Stimulated activated CD4-positive, alpha-beta T cell treated with anti-CD3 and anti-CD28 coated beads, Interleukin-2, amount 100 ng/mL, for 48 hours (primary cell): ENCODE results near the gene QRFP.
"Not testable (repeated sequence)": the region's sequence is repeated elsewhere in the genome, so short reads cannot be mapped to it uniquely, and the experiment has no call there.

Experiments
- DNase-seq, 2 donors: peaks; one replicate each; pipeline ENCODE4 v3.0.0-alpha.2; 2020

The QRFP gene

GRCh38 chr9:130870491-130871381 is 25.9 kb downstream of the QRFP start:
- no peak for DNase-seq

- no peak for DNase-seq
Observed at GRCh38 chr9:130869250-130869649, 27.4 kb downstream of the QRFP start.

GRCh38 chr9:130868230-130868629 is 28.4 kb downstream of the QRFP start:
- DNase-seq, result no peak

- DNase-seq, result no peak
Observed at GRCh38 chr9:130867556-130867955, 29.1 kb downstream of the QRFP start.

GRCh38 chr9:130866474-130866965 is 30.1 kb downstream of the QRFP start:
- DNase-seq, result peak; percentile 52 to 61

- no peak for DNase-seq
Observed at GRCh38 chr9:130865921-130866320, 30.7 kb downstream of the QRFP start.

GRCh38 chr9:130864541-130864940 is 32.1 kb downstream of the QRFP start:
- DNase-seq, result no peak

- no peak for DNase-seq
Observed at GRCh38 chr9:130862747-130863146, 33.9 kb downstream of the QRFP start.

GRCh38 chr9:130862217-130862616 is 34.4 kb downstream of the QRFP start:
- DNase-seq, result no peak

GRCh38 chr9:130861372-130862180 is 35.0 kb downstream of the QRFP start:
- DNase-seq, result no peak

GRCh38 chr9:130860458-130861316 is 35.9 kb downstream of the QRFP start:
- DNase-seq, result no peak

- no peak for DNase-seq
Observed at GRCh38 chr9:130858739-130859705, 37.6 kb downstream of the QRFP start.

- DNase-seq, result no peak
Observed at GRCh38 chr9:130857864-130858738, 38.5 kb downstream of the QRFP start.

GRCh38 chr9:130856474-130856873 is 40.1 kb downstream of the QRFP start:
- DNase-seq, result no peak

GRCh38 chr9:130854835-130855234 is 41.8 kb downstream of the QRFP start:
- DNase-seq, result no peak

- no peak for DNase-seq
Observed at GRCh38 chr9:130854092-130854491, 42.5 kb downstream of the QRFP start.

GRCh38 chr9:130852801-130853200 is 43.8 kb downstream of the QRFP start:
- no peak for DNase-seq

- no peak for DNase-seq
Observed at GRCh38 chr9:130849356-130849755, 47.3 kb downstream of the QRFP start.

- not testable (repeated sequence) for DNase-seq
Observed at GRCh38 chr9:130848514-130848913, 48.1 kb downstream of the QRFP start.
